Endothelial cell of umbilical vein (primary cell): Measurements from ENCODE around the gene SLC35F3. TPM values are rescaled to one million over a fixed set of nuclear protein-coding genes. Genes with fewer than 3 reads are reported as not detected.

Source experiments
- BruUV-seq: library from RNA; stranded (reverse); fragments of 400-500 nt; replicated peaks from 2 replicates; lab custom pipeline; 2021; lab: Mats Ljungman, UMichigan
- CTCF ChIA-PET: fragments of 300-600, 350-600 bp; sonication (Branson Sonifier 250); formaldehyde crosslinking; loops from one replicate; lab custom pipeline; 2021; ENCODE audit warnings: antibody characterized with exemption, inconsistent platforms; lab: Charles Lee
- POLR2A ChIA-PET: fragments of 300-600, 350-600 bp; sonication (Branson Sonifier 250); formaldehyde crosslinking; loops from one replicate; lab custom pipeline; 2021; ENCODE audit warnings: antibody characterized with exemption, inconsistent platforms; lab: Charles Lee
- DNase-seq: peaks from one replicate; pipeline ENCODE4 v3.0.0-alpha.2; 2011; ENCODE audit warnings: low read depth, low spot score
- FAIRE-seq: peaks from 2 replicates; lab custom pipeline; 2011; peaks lifted over from hg19 to GRCh38; lab: Jason Lieb, UNC
- H2AFZ ChIP-seq: 2 replicates; pipeline ENCODE4 v1.6.0; 2012; ENCODE audit warnings: low read depth, low read length, control low read depth, inconsistent platforms
- H3K27ac ChIP-seq: 2 replicates; pipeline ENCODE4 v1.5.1; 2011; ENCODE audit warnings: low read depth, mild to moderate bottlenecking, control low read depth, low read length, moderate library complexity; ENCODE audit not compliant: insufficient read depth
- H3K27me3 ChIP-seq, 2 experiments: 2 replicates each; pipeline versions ENCODE4 v1.6.0 to v1.6.1; 2011; ENCODE audit warnings: low read length in 2 of 2, mixed read lengths in 1 of 2; ENCODE audit not compliant: control insufficient read depth in 2 of 2, insufficient read depth in 2 of 2
- H3K36me3 ChIP-seq, 2 experiments: 2 replicates in 1 of 2; 3 replicates in 1 of 2; pipeline ENCODE4 v1.5.1; 2011; ENCODE audit warnings: low read length in 2 of 2, mild to moderate bottlenecking in 1 of 2, moderate library complexity in 1 of 2; ENCODE audit not compliant: control insufficient read depth in 2 of 2, insufficient read depth in 2 of 2; ENCODE audit errors: extremely low read depth in 1 of 2
- H3K4me1 ChIP-seq: 3 replicates; pipeline ENCODE4 v1.5.1; 2011; ENCODE audit warnings: mild to moderate bottlenecking, low read length; ENCODE audit not compliant: control insufficient read depth, insufficient read depth; ENCODE audit errors: extremely low read depth
- H3K4me2 ChIP-seq: 2 replicates; pipeline ENCODE4 v1.6.1; 2011; ENCODE audit warnings: low read length, control low read depth, mixed read lengths; ENCODE audit not compliant: insufficient read depth
- H3K4me3 ChIP-seq, 3 experiments: fragments of 200-600 bp in 1 of 3; sonication (generic), shearing (Covaris generic) in 1 of 3; replicated peaks in 1 of 3; 2 replicates each; pipeline ENCODE4 v1.5.1; 2011 to 2016; ENCODE audit warnings: control low read depth in 3 of 3, low read length in 3 of 3, mild to moderate bottlenecking in 2 of 3, inconsistent platforms in 1 of 3, low read depth in 1 of 3, moderate library complexity in 1 of 3; ENCODE audit not compliant: insufficient read depth in 1 of 3
- H3K79me2 ChIP-seq: 2 replicates; pipeline ENCODE4 v1.6.0; 2012; ENCODE audit warnings: low read length, inconsistent platforms; ENCODE audit not compliant: control insufficient read depth, insufficient read depth
- H3K9ac ChIP-seq: replicated peaks from 2 replicates; pipeline ENCODE3; 2011; ENCODE audit warnings: low read length, control low read depth; ENCODE audit not compliant: insufficient read depth; ENCODE audit errors: extremely low read depth
- H3K9me1 ChIP-seq: replicated peaks from 3 replicates; pipeline ENCODE4 v1.6.0; 2011; ENCODE audit warnings: mild to moderate bottlenecking, low read length; ENCODE audit not compliant: control insufficient read depth, insufficient read depth; ENCODE audit errors: extremely low read depth
- H3K9me3 ChIP-seq: replicated peaks from 2 replicates; pipeline ENCODE4 v1.5.1; 2012; ENCODE audit warnings: low read length, inconsistent platforms; ENCODE audit not compliant: control insufficient read depth, insufficient read depth
- H4K20me1 ChIP-seq: replicated peaks from 2 replicates; pipeline ENCODE3; 2011; ENCODE audit warnings: mild to moderate bottlenecking, low read length; ENCODE audit not compliant: control insufficient read depth, insufficient read depth; ENCODE audit errors: extremely low read depth
- CTCF ChIP-seq, 2 donors: IDR thresholded peaks; 1 replicate in 1 of 2; 2 replicates in 1 of 2; pipeline ENCODE4 v1.5.1; 2011; ENCODE audit warnings: low read length in 2 of 2, mild to moderate bottlenecking in 2 of 2, moderate library complexity in 2 of 2, control low read depth in 1 of 2, inconsistent platforms in 1 of 2, low read depth in 1 of 2; ENCODE audit not compliant: insufficient read depth in 1 of 2; ENCODE audit errors: extremely low read depth in 1 of 2
- EZH2 ChIP-seq: IDR thresholded peaks from 2 replicates; pipeline ENCODE4 v1.6.1; 2012; ENCODE audit warnings: borderline replicate concordance, low read depth, mild to moderate bottlenecking, moderate library complexity, low read length, inconsistent platforms; ENCODE audit not compliant: severe bottlenecking
- FOS ChIP-seq: IDR thresholded peaks from 2 replicates; pipeline ENCODE4 v1.6.1; 2011; ENCODE audit warnings: mild to moderate bottlenecking, low read length, moderate library complexity, borderline replicate concordance; ENCODE audit not compliant: insufficient read depth
- GATA2 ChIP-seq: IDR thresholded peaks from 2 replicates; pipeline ENCODE4 v1.7.0; 2011; ENCODE audit warnings: low read depth, mild to moderate bottlenecking, moderate library complexity, mixed read lengths, low read length; ENCODE audit not compliant: insufficient read length, insufficient read depth
- JUN ChIP-seq: IDR thresholded peaks from 2 replicates; pipeline ENCODE4 v1.6.1; 2011; ENCODE audit warnings: borderline replicate concordance, low read depth; ENCODE audit not compliant: insufficient read length, insufficient read depth
- MAX ChIP-seq: IDR thresholded peaks from 2 replicates; pipeline ENCODE4 v1.6.1; 2011; ENCODE audit not compliant: insufficient read depth, insufficient read length
- MYC ChIP-seq: IDR thresholded peaks from one replicate; pipeline ENCODE4 v1.6.1; 2011; ENCODE audit warnings: mild to moderate bottlenecking, low read depth, low read length
- POLR2A ChIP-seq: IDR thresholded peaks from 2 replicates; pipeline ENCODE4 v1.6.1; 2012; ENCODE audit warnings: low read depth, mild to moderate bottlenecking, control low read depth, low read length
- POLR2AphosphoS5 ChIP-seq: IDR thresholded peaks from 2 replicates; pipeline ENCODE4 v1.6.1; 2012; ENCODE audit warnings: low read depth, mild to moderate bottlenecking, control low read depth, low read length, moderate library complexity; ENCODE audit not compliant: insufficient read depth
- dilution Hi-C: fragments of 300-500 bp; cut with MboI; formaldehyde crosslinking; loops from one replicate; pipeline ENCODE4 v1.15.0; 2019; ENCODE audit warnings: low sequenced_read_pairs; ENCODE audit not compliant: extremely low pct_ligation_motif_present
- intact Hi-C: fragments of 100-400 bp; cut with micrococcal nuclease; formaldehyde crosslinking; loops from one replicate; pipeline ENCODE4 v1.10.0; 2022
- polyA plus RNA-seq, 4 experiments: library from polyadenylated mRNA; depleted of rRNA in 3 of 4; stranded (reverse) in 3 of 4; unstranded in 1 of 4; fragments of >200 nt; gene quantifications; 2 replicates each; pipeline versions ENCODE4 v1.2.1 to v1.2.3, GENCODE V29; 2011 to 2012; ENCODE audit warnings: missing spikeins in 1 of 4
- total RNA-seq: library from RNA; stranded (reverse); gene quantifications from 2 replicates; pipeline ENCODE4 v1.2.3, GENCODE V29; 2021

Gene SLC35F3
- total and polyA plus RNA-seq, 2 donors (not counting 3 experiments of a cell fraction or from before 2014, with no cell fraction given) = not detected

- no peaks in the 10 kb centered on the region for H3K27me3 ChIP-seq
- H2AFZ ChIP-seq = no peak overlapping the region
- no peaks in the 10 kb centered on the region for H3K9me1 ChIP-seq
- POLR2A ChIA-PET = no interaction called here
- CTCF ChIA-PET = no interaction called here
- FAIRE-seq (no peak), DNase-seq (no peak)
- H4K20me1 ChIP-seq = no peaks in the 10 kb centered on the region
- intact Hi-C loops (no loop called here), dilution Hi-C loops (no loop called here)
- H3K79me2 ChIP-seq = no peaks in the 10 kb centered on the region
- H3K4me1 ChIP-seq = no peaks in the 10 kb centered on the region
- H3K4me3 ChIP-seq = no peak overlapping the region
- no peak overlapping the region for H3K4me2 ChIP-seq
- no peaks in the 10 kb centered on the region for H3K36me3 ChIP-seq
- no peak overlapping the region for H3K27ac ChIP-seq
- H3K9ac ChIP-seq = no peak overlapping the region
- TF ChIP-seq EZH2 (no peak), JUN (no peak), POLR2A (no peak), POLR2AphosphoS5 (no peak), MAX (no peak), CTCF (IDR thresholded peaks at IDR 0.05; ENCODE audit: extremely low read depth in 1 of 2, insufficient read depth in 1 of 2, low read depth in 1 of 2, low read length in 2 of 2) (no peak), GATA2 (no peak), MYC (no peak), FOS (no peak)
- H3K9me3 ChIP-seq = no peaks in the 10 kb centered on the region
- no TSS peak for BruUV-seq
Observed at GRCh38 chr1:234173968-234174367, 269.5 kb downstream of the SLC35F3 start.
